ENCODE measurements around the gene UBXN7.
"Not testable (repeated sequence)": the region's sequence is repeated elsewhere in the genome, so short reads cannot be mapped to it uniquely, and the experiment has no call there.

UBXN7 gene

DNA sequence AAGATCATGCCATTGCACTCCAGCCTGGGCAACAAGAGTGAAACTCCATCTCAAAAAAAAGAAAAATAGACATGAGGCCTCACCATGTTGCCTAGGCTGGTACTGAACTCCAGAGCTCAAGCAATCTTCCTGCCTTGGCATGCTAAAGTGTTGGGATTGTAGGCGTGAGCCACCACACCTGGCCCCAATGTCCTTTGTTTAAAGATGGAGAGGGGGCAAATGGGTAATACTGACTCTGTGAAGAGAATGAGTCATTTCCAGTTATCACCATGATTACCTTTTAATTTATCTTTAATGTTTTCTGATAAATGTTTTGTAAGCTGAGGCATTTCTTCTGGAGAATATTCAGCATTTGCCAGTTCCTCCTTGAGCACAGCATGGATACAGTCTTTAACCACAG is 116.4 kb downstream of the UBXN7 start:
- no peak for DNase-seq

DNA sequence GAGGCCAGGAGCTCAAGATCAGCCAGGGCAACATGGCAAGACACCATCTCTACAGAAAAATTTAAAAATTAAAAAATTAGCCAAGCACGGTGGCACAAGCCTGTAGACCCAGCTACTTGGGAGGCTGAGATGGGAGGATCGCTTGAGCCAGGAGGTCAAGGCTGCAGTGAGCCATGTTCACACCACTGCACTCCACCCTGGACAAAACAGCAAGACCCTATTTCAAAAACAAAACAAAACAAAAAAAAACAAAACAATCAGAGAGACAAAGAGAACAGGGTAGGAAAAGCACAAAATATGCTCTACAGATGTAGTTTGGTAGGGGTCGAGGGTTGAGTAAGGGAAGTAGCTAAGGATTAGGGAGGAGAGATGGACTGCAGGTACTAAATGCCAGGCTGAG is 117.6 kb downstream of the UBXN7 start:
- no peak for DNase-seq

DNA sequence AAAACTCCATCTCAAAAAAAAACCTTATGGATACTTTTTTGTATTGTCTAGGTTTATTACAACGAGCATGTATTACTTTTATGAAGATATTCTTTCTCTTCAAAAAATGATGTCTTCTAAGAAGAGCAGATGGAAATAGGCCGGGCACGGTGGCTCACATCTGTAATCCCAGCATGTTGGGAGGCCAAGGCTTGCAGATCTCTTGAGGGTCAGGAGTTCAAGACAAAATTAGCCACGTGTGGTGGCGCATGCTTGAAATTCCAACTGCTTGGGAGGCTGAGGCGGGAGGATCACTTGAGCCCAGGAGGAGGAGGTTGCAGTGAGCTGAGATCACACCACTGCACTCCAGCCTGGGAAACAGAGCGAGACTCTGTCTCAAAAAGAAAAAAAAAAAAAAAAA is 118.1 kb downstream of the UBXN7 start:
- not testable (repeated sequence) for DNase-seq

DNA sequence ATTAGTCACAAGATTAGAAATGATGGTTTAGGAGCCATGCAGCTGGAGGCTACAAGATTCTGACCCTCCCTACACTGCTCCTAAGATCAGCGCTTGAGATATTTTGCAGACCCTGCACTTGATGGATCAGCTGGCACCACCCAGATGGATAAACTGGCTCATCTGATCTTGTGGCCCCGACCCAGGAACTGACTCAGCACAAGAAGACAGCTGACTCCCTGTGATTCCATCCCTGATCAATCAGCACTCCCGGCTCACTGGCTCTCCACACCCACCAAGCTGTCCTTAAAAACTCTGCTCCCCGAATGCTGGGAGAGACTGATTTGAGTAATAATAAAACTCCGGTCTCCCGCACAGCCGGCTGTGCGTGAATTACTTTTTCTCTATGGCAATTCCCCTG is 129.3 kb downstream of the UBXN7 start:
- not testable (repeated sequence) for DNase-seq

DNA sequence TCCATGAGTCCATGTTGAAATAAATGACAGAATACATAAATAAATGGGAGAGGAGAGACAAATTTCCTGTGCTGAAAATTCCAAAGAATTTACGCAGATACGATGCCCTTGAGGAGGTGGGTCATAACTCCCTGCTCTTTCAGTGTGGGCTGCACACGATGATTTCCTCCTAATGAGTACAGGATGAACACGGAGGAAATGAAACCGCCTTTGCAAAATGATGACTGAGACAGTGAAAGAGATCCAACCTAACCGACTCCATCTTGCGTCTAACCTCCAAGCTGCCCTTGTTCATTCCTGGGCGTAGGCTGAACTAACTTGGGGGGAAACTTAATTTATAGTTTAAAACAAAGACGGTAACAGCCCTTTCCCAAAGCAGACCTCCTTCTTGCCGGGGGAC is 129.7 kb downstream of the UBXN7 start:
- DNase-seq: not testable (repeated sequence)

DNA sequence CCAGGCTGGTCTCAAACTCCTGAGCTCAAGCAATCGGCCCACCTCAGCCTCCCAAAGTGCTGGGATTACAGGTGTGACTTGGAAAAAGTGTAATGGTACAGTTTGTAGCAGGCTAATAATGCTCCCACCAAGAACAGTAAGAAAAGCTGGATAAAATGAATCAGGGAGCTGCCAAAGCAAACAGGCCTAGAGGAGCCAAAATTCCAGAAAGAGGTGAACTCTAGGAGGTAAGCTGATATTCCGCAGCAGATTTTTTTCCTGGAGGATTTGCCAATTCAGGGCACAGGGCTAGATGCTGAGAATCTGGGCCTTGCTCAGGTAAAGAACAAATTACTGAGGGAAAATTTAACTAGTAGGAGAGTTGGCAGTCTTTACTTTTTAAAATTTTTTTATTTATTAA is 133.7 kb downstream of the UBXN7 start:
- no peak for DNase-seq

Data from NCI-H345 (cell line).